Transverse colon (tissue), 4 donors: Measurements from ENCODE around the gene PPP2R3C.

ENCODE experiments used
- POLR2A ChIP-seq: fragments of 450-650 bp; IDR thresholded peaks from one replicate; pipeline ENCODE4 v1.6.1; 2016; ENCODE audit warnings: antibody characterized with exemption, mild to moderate bottlenecking, moderate library complexity
- POLR2AphosphoS5 ChIP-seq, 3 donors: sonication (generic); formaldehyde crosslinking; IDR thresholded peaks; one replicate each; pipeline ENCODE4 v1.6.1; 2016; ENCODE audit warnings: antibody characterized with exemption in 3 of 3
- TF ChIP-seq, protein P1 (sequence below), 5 experiments: fragments of 200-600 bp in 3 of 5; fragments of 450-650 bp in 2 of 5; sonication (generic) in 3 of 5; IDR thresholded peaks; 1 replicate in 2 of 5; 2 replicates in 3 of 5; pipeline ENCODE4 v1.5.1; 2016 to 2017; ENCODE audit warnings: antibody characterized with exemption in 5 of 5, inconsistent platforms in 3 of 5, mild to moderate bottlenecking in 2 of 5, moderate library complexity in 1 of 5

DNA sequence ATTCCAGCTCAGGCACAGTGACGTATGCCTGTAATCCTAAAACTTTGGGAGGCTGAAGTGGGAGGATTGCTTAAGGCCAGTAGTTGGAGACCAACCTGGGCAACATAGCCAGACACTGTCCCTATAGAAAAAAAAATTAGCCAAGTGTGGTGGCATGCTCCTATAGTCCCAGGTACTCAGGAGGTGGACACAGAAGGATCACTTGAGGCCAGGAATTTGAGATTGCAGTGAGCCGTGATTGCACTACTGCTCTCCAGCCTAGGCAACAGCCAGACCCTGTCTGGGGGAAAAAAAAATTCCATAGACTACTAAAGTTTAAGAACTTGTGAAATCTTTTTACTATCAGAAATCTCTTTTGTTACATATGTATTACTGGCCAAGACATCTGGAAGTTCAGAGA, 69.2 kb downstream of the PPP2R3C start:
- TF ChIP-seq, protein P1, sequence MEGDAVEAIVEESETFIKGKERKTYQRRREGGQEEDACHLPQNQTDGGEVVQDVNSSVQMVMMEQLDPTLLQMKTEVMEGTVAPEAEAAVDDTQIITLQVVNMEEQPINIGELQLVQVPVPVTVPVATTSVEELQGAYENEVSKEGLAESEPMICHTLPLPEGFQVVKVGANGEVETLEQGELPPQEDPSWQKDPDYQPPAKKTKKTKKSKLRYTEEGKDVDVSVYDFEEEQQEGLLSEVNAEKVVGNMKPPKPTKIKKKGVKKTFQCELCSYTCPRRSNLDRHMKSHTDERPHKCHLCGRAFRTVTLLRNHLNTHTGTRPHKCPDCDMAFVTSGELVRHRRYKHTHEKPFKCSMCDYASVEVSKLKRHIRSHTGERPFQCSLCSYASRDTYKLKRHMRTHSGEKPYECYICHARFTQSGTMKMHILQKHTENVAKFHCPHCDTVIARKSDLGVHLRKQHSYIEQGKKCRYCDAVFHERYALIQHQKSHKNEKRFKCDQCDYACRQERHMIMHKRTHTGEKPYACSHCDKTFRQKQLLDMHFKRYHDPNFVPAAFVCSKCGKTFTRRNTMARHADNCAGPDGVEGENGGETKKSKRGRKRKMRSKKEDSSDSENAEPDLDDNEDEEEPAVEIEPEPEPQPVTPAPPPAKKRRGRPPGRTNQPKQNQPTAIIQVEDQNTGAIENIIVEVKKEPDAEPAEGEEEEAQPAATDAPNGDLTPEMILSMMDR (IDR thresholded peaks at IDR 0.05), result no peak
- TF ChIP-seq POLR2AphosphoS5 (IDR thresholded peaks at IDR 0.05) (no peak), POLR2A (no peak)
